Endometrial microvascular endothelial cells (primary cell): ENCODE results near the gene SNRPA. TPM values are rescaled to one million over a fixed set of nuclear protein-coding genes. Genes with fewer than 3 reads are reported as not detected.

Experiments
- in situ Hi-C: cut with HindIII; loops from 2 replicates; pipeline ENCODE4 v1.10.0; 2017; ENCODE audit warnings: low sequenced_read_pairs, low pct_unique_long_range_greater_than_20kb; ENCODE audit errors: inconsistent ontology term
- total RNA-seq: library from RNA; depleted of rRNA; stranded (reverse); fragments of >200 nt; gene quantifications from one replicate; pipeline ENCODE4 v1.2.3, GENCODE V29; 2015; ENCODE audit errors: inconsistent ontology term

The SNRPA gene
- total RNA-seq, 1 donor from 2014 or later = 80.3 TPM

DNA sequence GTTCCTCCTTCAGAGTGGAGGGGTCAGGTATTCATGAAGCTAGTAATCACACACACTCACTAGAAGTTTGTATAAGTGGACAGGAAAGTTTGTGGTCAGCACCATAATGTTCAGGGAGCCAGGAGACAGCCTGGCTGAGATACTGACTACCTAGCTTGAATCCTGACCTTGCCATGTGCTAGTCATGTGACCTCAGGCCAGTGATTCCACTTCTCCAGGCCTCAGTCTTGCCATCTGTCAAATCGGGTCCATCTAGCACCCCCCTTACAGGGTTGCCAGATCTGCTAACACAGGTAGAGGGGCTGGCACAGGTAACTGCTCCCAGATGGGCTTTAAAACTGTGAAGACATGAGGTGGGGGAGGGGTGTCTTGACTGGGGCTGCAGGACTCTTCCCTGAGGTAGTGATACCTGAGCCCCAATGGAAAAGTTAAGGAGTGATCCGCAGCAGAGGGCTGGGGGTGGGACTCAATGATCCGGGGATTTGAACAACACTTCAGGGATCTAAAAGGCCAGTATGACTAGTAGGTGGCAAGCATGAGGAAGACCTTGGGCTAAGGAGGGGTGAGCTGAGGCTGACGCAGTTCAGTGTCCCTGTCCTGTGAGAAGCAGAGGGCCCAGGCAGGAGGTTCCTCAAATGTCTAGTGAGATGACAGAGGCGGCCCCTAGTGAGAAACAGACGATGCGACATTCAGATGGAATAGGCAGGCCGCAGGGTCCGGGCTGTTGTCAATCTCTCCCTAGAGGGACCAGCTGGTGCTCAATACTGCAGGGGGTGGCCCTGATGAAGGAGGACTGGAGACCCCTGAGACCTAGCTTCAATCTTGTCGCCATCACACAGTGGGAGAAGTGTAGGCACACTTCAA is 9.2 kb upstream of the SNRPA start:
- in situ Hi-C loops = no loop called here

DNA sequence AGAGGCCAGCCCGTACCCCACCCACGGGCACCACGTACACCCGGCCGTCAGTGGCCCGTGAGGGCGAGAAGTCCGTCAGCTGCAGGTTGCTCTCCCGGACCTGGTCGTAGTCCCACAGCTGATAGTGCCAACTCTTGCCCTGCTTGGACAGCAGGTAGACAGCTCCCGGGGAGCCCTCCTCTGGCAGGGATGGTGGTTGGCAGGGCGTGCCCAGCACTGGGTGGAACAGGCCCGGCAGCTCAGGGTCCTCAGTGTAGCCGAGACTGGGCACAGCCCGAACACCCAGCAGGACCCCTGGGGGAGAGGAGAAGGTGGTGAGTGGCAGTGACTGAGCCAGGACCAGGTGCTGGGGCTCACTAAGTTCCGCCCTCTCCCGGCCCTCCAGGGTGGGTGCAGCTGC is 8.5 kb upstream of the SNRPA start:
- in situ Hi-C loops = no loop called here

GRCh38 chr19:40742886-40743285 is 8.1 kb upstream of the SNRPA start:
- in situ Hi-C loops = no loop called here

DNA sequence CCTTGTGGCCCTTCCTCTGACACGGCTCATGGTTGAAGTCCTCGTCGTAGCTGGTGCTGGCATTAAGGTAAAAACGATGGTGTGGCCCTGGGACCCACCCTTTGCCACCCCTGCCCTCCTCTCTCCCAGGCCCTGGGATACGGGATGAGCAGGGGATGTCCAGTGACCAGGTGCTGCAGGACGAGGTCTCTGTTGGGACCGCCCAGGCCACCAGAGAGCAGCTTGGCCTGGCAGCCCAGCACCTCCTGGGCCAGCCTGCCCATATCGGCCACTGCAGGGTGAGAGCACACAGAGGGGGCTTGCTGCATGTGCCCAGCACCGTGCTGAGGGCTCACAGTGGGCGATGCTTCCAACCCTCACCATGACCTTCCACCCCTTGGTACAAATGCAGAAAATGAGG is 7.1 kb upstream of the SNRPA start:
- in situ Hi-C loops = no loop called here

DNA sequence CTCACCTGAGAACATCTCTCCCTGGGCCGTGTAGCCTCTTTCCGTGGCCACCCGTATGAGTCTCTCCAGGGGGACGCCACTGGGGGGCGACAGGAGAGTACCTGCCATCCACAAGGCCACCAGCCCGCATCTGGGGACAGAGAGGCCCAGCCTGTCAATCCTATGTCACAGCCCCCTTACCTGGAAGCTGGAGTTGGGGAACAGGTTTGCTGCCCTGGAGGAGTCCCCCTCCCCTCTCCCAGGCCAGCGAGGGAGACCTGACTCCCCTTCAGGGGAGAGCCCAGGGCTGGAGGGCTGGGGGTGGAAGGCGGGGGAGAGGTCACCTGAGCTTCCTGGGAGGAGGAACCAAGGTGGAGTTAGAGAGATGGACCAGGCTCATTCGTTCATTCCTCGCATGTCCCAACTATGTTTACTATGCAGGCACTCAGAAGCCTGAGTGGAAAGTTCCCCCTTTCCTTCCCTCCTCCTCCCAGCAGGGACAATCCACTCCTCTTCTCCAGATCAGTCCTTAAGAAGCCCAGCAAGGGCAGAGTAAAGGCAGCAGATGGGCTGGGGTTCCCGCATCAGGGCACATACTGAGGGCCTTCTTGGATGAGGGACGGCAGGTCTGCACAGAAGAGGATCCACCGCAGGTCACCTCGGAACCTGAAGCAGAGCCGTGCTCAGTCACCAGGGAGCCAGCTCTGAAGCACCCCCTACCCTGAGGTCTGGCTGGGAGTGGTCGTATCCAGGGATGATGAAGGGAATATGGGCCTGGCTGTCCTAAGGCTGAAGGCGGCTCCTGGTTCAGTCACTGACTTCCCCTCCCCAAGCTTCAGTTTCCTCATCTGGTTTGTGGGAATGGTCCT is 6.2 kb upstream of the SNRPA start:
- in situ Hi-C loops = no loop called here

DNA sequence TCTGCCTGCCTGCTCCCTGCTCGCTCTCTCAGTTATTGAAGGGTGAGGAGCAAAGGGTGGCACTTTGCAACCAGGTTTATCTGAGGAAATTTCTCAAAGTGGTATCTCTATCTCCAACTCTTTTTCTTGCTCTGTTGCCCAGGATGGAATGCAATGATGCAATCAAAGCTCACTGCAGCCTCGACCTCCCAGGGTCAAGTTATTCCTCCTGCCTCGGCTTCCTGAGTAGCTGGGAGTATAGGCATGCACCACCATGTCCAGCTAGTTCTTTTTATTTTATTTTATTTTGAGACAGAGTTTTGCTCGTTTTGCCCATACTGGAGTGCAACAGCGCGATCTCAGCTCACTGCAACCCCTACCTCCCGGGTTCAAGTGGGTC is 5.6 kb upstream of the SNRPA start:
- in situ Hi-C loops = no loop called here

GRCh38 chr19:40747536-40747935 is 3.5 kb upstream of the SNRPA start:
- in situ Hi-C loops = no loop called here

GRCh38 chr19:40750058-40750873 is 737 bp upstream of the SNRPA start, which contains the start of gene ACTMAP:
Gene ACTMAP, minus strand, starts transcription at chr19:40750477. Its CDS starts 674 bp downstream, at chr19:40749803.
- in situ Hi-C loops = no loop called here

DNA sequence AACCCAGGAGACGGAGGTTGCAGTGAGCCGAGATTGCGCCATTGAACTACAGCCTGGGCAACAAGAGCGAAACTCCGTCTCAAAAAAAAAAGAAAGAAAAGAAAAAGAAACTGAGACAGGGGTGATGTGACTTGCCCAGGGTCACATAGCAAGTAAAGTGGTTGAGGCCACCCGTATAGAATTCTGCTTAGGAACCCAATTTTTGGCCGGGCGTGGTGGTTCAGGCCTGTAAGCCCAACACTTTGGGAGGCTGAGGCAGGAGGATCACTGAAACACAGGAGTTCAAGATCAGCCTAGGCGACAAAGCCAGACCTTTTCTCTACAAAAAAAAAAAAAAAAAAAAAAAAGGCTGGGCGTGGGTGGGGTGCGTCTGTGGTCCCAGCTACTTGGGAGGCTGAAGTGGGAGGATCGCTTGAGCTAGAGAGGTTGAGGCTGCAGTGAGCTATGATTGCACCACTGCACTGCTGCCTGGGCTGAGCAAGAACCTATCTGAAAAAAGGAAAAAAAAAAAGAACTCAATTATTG is 1.3 kb downstream of the SNRPA start:
- in situ Hi-C loops = no loop called here

DNA sequence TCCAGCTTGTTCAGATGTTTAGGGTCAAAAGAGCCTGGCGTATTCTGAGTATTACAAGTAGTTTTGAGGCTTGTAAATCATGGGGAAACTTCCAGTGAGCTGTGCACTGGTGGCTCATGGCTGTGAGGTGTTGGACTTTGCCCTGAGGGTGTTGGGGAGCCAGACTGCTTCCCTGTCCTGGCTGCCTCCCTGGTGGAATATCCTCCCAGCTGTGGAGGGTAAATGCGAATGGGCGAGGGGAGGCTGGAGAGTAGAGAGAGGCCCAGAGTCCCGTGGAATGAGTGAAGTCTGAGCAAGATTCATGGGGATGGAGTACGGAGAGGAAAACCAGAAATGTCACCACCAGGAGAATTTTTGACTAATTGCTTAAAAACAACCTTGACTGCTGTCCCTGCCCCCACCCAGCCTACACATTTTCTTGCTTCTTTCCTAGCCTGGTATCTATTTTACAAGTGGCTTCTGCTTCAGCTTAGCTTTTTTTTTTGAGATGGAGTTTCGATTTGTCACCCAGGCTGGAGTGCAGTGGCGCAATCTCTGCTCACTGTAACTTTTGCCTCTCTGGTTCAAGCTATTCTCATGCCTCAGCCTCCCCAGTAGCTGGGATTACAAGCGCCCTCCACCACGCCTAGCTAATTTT is 3.7 kb downstream of the SNRPA start:
- in situ Hi-C loops = no loop called here

DNA sequence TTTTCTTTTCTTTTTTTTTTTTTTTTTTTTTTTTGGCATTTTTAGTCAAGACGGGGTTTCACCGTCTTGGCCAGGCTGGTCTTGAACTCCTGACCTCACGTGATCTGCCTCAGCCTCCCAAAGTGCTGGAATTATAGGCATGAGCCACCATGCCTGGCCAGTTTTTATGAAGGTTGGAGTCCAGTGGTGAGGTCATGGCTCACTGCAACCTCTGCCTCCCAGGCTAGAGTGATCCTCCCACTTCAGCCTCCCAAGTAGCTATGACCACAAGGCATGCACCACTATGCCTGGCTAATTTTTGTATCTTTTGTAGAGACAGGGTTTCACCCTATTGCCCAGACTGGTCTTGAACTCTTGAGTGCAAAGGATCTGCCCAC is 4.2 kb downstream of the SNRPA start:
- in situ Hi-C loops = no loop called here

- in situ Hi-C loops = no loop called here
Measured at GRCh38 chr19:40755791-40756190, 4.8 kb downstream of the SNRPA start.

DNA sequence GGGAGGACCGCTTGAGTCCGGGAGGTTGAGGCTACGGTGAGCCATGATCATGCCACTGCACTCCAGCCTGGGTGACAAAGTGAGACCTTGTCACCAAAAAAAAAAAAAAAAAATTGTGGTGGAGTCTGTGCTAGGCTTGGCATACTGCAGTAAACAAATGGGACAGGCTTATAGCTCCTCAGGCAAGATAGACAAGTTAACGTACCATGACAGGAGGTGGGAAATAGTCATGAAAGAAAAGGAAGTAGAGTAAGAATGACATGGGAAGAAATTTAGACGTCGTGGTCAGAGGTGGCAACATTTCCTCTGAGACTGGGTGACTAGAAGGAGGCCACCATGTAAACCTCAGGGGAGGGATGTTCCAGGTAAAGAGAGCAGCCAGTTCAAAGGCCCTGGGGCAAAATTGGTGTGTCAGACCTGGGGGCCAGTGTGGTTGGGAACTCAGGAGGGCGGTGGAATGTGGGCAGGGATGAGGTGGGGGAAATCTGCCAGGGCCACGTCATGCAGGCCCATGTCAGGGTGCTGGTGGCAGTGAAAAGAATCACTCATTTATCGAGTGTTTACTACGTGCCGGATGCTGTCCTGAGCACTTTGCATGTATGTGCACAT is 5.6 kb downstream of the SNRPA start:
- in situ Hi-C loops = no loop called here

DNA sequence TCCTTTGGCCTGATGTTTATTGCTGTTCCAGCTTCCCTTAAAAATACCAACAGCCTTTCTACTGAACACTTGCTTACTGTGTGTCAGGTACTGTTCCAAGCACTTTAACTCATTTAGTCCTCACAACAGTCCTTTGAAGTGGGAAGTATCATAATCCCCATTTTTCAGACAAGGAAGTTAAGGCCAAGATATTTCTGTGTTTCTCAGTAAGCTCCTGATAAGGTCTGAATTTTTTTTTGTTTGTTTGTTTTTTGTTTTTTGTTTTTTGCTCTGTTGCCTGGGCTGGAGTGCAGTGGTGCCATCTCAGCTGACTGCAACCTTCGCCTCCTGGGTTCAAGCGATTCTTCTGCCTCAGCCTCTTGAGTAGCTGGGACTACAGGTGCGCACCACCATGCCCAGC is 7.5 kb downstream of the SNRPA start:
- in situ Hi-C loops = no loop called here

DNA sequence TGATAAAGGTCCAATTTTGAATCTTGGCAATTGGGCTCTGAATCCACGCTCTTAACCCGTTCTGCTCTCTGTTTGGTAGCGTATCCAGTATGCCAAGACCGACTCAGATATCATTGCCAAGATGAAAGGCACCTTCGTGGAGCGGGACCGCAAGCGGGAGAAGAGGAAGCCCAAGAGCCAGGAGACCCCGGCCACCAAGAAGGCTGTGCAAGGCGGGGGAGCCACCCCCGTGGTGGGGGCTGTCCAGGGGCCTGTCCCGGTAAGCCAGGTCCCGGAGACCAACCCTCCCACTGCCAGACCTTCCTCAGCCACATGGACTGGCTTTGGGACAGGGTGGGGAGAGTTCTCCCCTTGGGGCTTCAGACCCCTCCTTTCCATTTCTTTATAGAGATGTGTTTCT is 8.3 kb downstream of the SNRPA start:
- in situ Hi-C loops = no loop called here

GRCh38 chr19:40762754-40763470 is 11.9 kb downstream of the SNRPA start:
- in situ Hi-C loops = no loop called here

DNA sequence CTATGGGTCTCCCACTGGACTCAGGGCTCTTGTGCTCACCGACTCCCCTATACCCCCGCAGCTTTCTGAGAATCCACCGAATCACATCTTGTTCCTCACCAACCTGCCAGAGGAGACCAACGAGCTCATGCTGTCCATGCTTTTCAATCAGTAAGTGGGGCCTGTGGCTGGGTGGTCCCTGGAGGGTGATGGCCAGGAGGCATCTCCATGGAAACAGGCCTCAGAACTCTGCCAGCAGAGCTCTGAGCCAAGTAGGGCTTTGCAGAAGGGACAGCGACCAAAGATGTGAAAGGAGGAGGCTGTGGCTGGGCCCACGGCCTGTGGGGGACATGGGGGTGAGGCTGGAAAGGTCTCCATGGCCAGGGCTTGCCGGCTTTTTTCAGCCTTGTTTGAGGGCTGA is 12.5 kb downstream of the SNRPA start:
- in situ Hi-C loops = no loop called here

DNA sequence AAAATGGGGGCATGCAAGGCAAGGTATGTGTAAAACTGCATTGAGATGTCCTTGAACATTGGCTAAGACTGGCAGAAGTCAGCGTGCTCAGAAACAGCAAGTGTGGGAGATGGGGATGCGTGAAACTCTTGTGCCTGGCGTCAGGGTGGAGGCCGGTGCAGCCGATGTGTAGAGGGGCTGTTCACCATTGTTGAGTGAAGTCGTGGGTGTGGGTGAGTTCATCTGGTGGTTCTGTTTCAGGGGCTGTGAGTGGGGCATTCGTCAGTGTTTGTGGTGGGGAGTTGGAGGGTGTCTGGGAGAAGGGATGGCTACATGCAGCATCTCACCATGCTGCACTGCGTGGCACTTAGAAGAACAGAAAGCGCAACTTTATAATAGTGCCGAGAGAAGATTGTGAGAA is 13.0 kb downstream of the SNRPA start:
- in situ Hi-C loops = no loop called here
